Gastrocnemius medialis (tissue), 4 donors: ENCODE data around the gene PAK5. TPM values are rescaled to one million over a fixed set of nuclear protein-coding genes. Genes with fewer than 3 reads are reported as not detected.

ENCODE experiments used
- ATAC-seq, 2 donors: fragments of 150-250 bp; one replicate each; pipeline ENCODE4 v1.9.1; 2016
- DNase-seq, 2 donors: peaks; one replicate each; pipeline ENCODE4 v3.0.0-alpha.2; 2019
- H3K27ac ChIP-seq, 4 donors: fragments of 200-600 bp; sonication (generic); 1 replicate in 1 of 4; 2 replicates in 3 of 4; pipeline ENCODE4 v1.5.1; 2016 to 2018; ENCODE audit warnings: mild to moderate bottlenecking in 2 of 4, moderate library complexity in 1 of 4
- H3K27me3 ChIP-seq, 3 donors: fragments of 200-600 bp; sonication (generic) in 2 of 3; 1 replicate in 1 of 3; 2 replicates in 2 of 3; pipeline versions ENCODE4 v1.5.1 to v1.6.0; 2016 to 2019; ENCODE audit warnings: mild to moderate bottlenecking in 1 of 3, moderate library complexity in 1 of 3
- H3K36me3 ChIP-seq, 2 donors: fragments of 200-600 bp; sonication (generic) in 1 of 2; one replicate each; pipeline ENCODE4 v1.5.1; 2017 to 2018
- H3K4me1 ChIP-seq, 2 donors: fragments of 200-600 bp; sonication (generic) in 1 of 2; one replicate each; pipeline ENCODE4 v1.5.1; 2016 to 2017; ENCODE audit warnings: mild to moderate bottlenecking in 2 of 2
- H3K4me3 ChIP-seq, 4 donors: fragments of 200-600 bp; sonication (generic) in 3 of 4; 1 replicate in 1 of 4; 2 replicates in 3 of 4; pipeline ENCODE4 v1.5.1; 2016 to 2019; ENCODE audit warnings: mild to moderate bottlenecking in 2 of 4
- H3K9me3 ChIP-seq, 3 donors: fragments of 200-600 bp; sonication (generic) in 2 of 3; 1 replicate in 1 of 3; 2 replicates in 2 of 3; pipeline ENCODE4 v1.5.1; 2016 to 2019
- CTCF ChIP-seq, 5 experiments: fragments of 450-650 bp in 3 of 5; fragments of 200-600 bp in 2 of 5; sonication (generic) in 2 of 5; IDR thresholded peaks in 4 of 5; conservative IDR thresholded peaks in 1 of 5; 1 replicate in 4 of 5; 2 replicates in 1 of 5; pipeline ENCODE4 v1.5.1; 2016 to 2019; ENCODE audit warnings: antibody characterized with exemption in 5 of 5, mild to moderate bottlenecking in 3 of 5, moderate library complexity in 3 of 5
- POLR2A ChIP-seq, 2 donors: fragments of 450-650 bp; IDR thresholded peaks; one replicate each; pipeline ENCODE4 v1.6.1; 2017; ENCODE audit warnings: antibody characterized with exemption in 2 of 2, mild to moderate bottlenecking in 2 of 2, moderate library complexity in 2 of 2
- in situ Hi-C, 4 donors: fragments of 200-750 bp; cut with MboI; loops; one replicate each; pipeline versions ENCODE4 v1.15.0 to v1.8.0; 2017; ENCODE audit warnings: low sequenced_read_pairs in 4 of 4
- intact Hi-C: fragments of 100-400 bp; cut with DNase I; formaldehyde crosslinking; loops from one replicate; pipeline ENCODE4 v1.15.1; 2023; ENCODE audit warnings: low total_unique reads
- total RNA-seq, 4 donors: library from RNA; depleted of rRNA; stranded (reverse); fragments of >200 nt; gene quantifications; one replicate each; pipeline versions ENCODE4 v1.1.0 to v1.2.3, GENCODE V29; 2016

PAK5 gene
- total RNA-seq, 4 donors from 2014 or later = not detected

DNA sequence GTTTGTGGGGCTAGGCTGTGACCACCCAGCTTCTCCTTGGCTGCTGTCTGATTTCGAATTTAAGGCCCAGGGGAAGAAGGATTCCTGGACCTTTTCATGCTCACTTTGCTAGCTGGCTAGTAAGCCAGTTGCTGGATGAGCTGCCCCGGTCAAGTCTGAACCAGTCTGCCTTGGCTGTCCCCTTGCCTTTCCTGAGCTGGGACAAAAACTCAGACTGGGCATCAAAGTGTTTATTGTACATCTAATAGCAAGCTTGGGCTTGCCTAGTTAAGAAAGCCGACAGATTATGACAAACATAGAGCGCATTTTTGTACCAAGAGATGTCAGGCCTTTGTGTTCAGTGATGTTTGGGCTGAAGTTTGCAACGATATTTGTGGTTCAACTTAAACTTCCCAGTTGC is 750 bp upstream of the PAK5 start:
- no peak for DNase-seq
- Histone ChIP-seq H3K36me3 (no peaks in the 10 kb centered on the region), H3K27me3 (peaks cover 9 to 29% (median 21%) of the 10 kb centered on the region in 3 donors), H3K4me3 (no peak overlapping the region), H3K27ac (no peak overlapping the region), H3K4me1 (no peaks in the 10 kb centered on the region), H3K9me3 (no peaks in the 10 kb centered on the region)
- no peak for ATAC-seq
- no peak for TF ChIP-seq CTCF (IDR thresholded peaks at IDR 0.05 in 4 of 5, conservative IDR thresholded peaks at IDR 0.05 in 1 of 5)
- TF ChIP-seq POLR2A (IDR thresholded peaks at IDR 0.05) = no peak
- in situ Hi-C loops (no loop called here), intact Hi-C loops (no loop called here)

GRCh38 chr20:9838035-9838377 is 870 bp downstream of the PAK5 start:
- no peak for DNase-seq
- no peak for ATAC-seq
- intact Hi-C loops (no loop called here), in situ Hi-C loops (no loop called here)
- no peak overlapping the region for H3K27ac ChIP-seq
- H3K36me3 ChIP-seq = no peaks in the 10 kb centered on the region
- no peaks in the 10 kb centered on the region for H3K9me3 ChIP-seq
- H3K27me3 ChIP-seq = peaks cover 9 to 29% (median 21%) of the 10 kb centered on the region in 3 donors
- no peak for TF ChIP-seq CTCF (IDR thresholded peaks at IDR 0.05 in 4 of 5, conservative IDR thresholded peaks at IDR 0.05 in 1 of 5)
- no peak for TF ChIP-seq POLR2A (IDR thresholded peaks at IDR 0.05)
- no peaks in the 10 kb centered on the region for H3K4me1 ChIP-seq
- no peak overlapping the region for H3K4me3 ChIP-seq

DNA sequence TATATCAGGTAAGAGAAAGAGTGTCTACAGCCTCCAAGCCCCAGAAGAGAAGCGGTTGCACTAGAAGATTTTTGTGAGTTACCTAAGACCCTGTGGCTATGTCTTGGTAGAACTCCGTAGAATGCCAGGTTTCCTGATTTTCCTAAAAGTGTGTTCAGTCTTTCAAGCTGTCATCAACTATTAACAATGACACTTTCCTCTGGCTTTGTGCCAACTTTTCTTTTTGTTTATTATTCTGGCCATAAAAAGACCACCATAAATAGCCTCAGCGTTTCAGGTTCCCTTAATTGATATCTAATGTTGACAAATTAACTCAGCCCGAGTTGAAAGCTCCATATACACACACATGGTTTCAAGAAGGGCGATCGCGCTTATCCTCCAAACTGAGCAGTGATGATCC is 1.2 kb downstream of the PAK5 start:
- TF ChIP-seq CTCF (IDR thresholded peaks at IDR 0.05 in 4 of 5, conservative IDR thresholded peaks at IDR 0.05 in 1 of 5) (no peak), POLR2A (IDR thresholded peaks at IDR 0.05) (no peak)
- no peak overlapping the region for H3K4me3 ChIP-seq
- ATAC-seq = no peak
- H3K9me3 ChIP-seq = no peaks in the 10 kb centered on the region
- no peaks in the 10 kb centered on the region for H3K36me3 ChIP-seq
- intact Hi-C loops (no loop called here), in situ Hi-C loops (no loop called here)
- H3K4me1 ChIP-seq = no peaks in the 10 kb centered on the region
- H3K27ac ChIP-seq = no peak overlapping the region
- peaks cover 9 to 29% (median 21%) of the 10 kb centered on the region in 3 donors for H3K27me3 ChIP-seq
- DNase-seq = no peak

DNA sequence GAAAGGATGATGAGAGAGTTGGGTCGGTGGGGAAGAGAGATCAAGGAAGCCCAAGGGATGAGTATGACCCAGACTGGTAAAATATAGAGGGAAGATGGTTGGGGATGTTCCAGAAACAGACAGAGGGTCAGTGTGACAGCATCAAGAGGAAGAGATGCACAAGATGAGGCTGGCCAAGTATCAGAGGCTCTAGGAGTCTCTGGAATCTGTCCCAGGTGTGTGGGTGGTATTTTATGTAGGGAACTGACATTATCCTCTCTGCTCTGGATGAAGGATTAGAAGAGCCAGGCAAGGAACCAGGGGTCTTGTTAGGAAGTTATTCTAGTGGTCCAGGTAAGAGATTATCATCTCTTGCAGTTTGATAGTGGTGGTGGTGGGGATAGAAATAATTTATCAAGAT is 3.6 kb downstream of the PAK5 start:
- DNase-seq (no peak), ATAC-seq (no peak)
- in situ Hi-C loops = no loop called here
- TF ChIP-seq POLR2A (IDR thresholded peaks at IDR 0.05) (no peak), CTCF (IDR thresholded peaks at IDR 0.05 in 4 of 5, conservative IDR thresholded peaks at IDR 0.05 in 1 of 5) (no peak)
- H3K9me3 ChIP-seq = no peaks in the 10 kb centered on the region
- no peak overlapping the region for H3K4me3 ChIP-seq
- intact Hi-C loops = no loop called here
- no peaks in the 10 kb centered on the region for H3K36me3 ChIP-seq
- H3K4me1 ChIP-seq = no peaks in the 10 kb centered on the region
- peaks cover 9 to 25% (median 21%) of the 10 kb centered on the region in 3 donors for H3K27me3 ChIP-seq
- H3K27ac ChIP-seq = no peak overlapping the region

DNA sequence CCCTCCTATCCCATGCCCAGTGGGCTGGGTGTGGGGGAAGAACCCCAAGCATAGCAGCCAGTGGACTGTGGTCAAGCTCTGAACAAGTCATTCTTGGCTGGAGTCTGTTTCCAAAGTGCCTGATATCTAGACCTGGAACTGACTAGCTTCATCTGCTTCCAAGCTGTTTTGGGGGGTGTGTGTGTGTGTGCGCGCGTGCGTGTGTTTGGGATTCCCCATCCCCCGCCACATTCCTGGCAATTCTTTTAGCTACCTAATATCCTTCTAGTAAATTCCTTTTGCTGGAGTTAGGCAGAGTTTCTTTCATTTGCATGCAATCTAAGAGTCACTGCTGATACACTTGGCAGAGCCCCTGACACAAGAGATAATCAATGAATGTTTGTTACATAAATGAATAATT is 7.8 kb downstream of the PAK5 start:
- intact Hi-C loops = no loop called here
- Histone ChIP-seq H3K27ac (no peak overlapping the region), H3K4me3 (no peak overlapping the region), H3K27me3 (no peaks in the 10 kb centered on the region), H3K9me3 (no peaks in the 10 kb centered on the region), H3K4me1 (no peaks in the 10 kb centered on the region), H3K36me3 (no peaks in the 10 kb centered on the region)
- ATAC-seq = no peak
- in situ Hi-C loops = no loop called here
- TF ChIP-seq CTCF (IDR thresholded peaks at IDR 0.05 in 4 of 5, conservative IDR thresholded peaks at IDR 0.05 in 1 of 5) (no peak), POLR2A (IDR thresholded peaks at IDR 0.05) (no peak)
- DNase-seq = no peak
